Body of pancreas (tissue), 4 donors: ENCODE results near the gene RNF224. TPM values are rescaled to one million over a fixed set of nuclear protein-coding genes. Genes with fewer than 3 reads are reported as not detected.

Source experiments
- ATAC-seq: fragments of 150-250 bp; one replicate; pipeline ENCODE4 v1.9.1; 2016
- DNase-seq, 4 donors: peaks; one replicate each; pipeline ENCODE4 v3.0.0-alpha.2; 2019
- H3K27ac ChIP-seq, 4 donors: fragments of 200-600 bp; sonication (generic); 1 replicate in 3 of 4; 2 replicates in 1 of 4; pipeline versions ENCODE4 v1.5.1 to v1.6.1; 2016 to 2019; ENCODE audit warnings: mild to moderate bottlenecking in 1 of 4, mixed read lengths in 1 of 4, moderate library complexity in 1 of 4
- H3K27me3 ChIP-seq, 2 donors: fragments of 200-600 bp; sonication (generic); one replicate each; pipeline ENCODE4 v1.6.0; 2016; ENCODE audit warnings: mild to moderate bottlenecking in 1 of 2
- H3K36me3 ChIP-seq, 2 donors: fragments of 200-600 bp; sonication (generic); replicated peaks in 1 of 2; 2 replicates each; pipeline ENCODE4 v1.5.1; 2016; ENCODE audit warnings: low read depth in 2 of 2; ENCODE audit not compliant: insufficient read depth in 1 of 2
- H3K4me1 ChIP-seq: fragments of 200-600 bp; sonication (generic); one replicate; pipeline ENCODE4 v1.6.0; 2016
- H3K4me3 ChIP-seq, 2 donors: fragments of 200-600 bp; sonication (generic); 1 replicate in 1 of 2; 2 replicates in 1 of 2; pipeline ENCODE4 v1.5.1; 2016 to 2019
- H3K9me3 ChIP-seq, 3 donors: fragments of 200-600 bp; sonication (generic); 1 replicate in 2 of 3; 2 replicates in 1 of 3; pipeline ENCODE4 v1.5.1; 2016
- CTCF ChIP-seq, 7 experiments: fragments of 450-650 bp in 4 of 7; fragments of 200-600 bp in 3 of 7; sonication (generic) in 3 of 7; IDR thresholded peaks; one replicate each; pipeline ENCODE4 v1.5.1; 2016 to 2019; ENCODE audit warnings: antibody characterized with exemption in 7 of 7
- POLR2A ChIP-seq, 3 donors: fragments of 450-650 bp; IDR thresholded peaks; one replicate each; pipeline ENCODE4 v1.6.1; 2016; ENCODE audit warnings: antibody characterized with exemption in 3 of 3, mild to moderate bottlenecking in 2 of 3
- WGBS, 2 donors: methylation state at CpG; one replicate each; pipeline ENCODE4 v1.1.5; 2017; 5-methylcytosine and 5-hydroxymethylcytosine counted together
- intact Hi-C: fragments of 100-400 bp; cut with DNase I; formaldehyde crosslinking; loops from one replicate; pipeline ENCODE4 v1.15.1; 2023
- total RNA-seq, 2 donors: library from RNA; depleted of rRNA; stranded (reverse); fragments of >200 nt; gene quantifications; one replicate each; pipeline ENCODE4 v1.1.0, GENCODE V29; 2016

RNF224 gene
- total RNA-seq, 2 donors from 2014 or later: 0.26 TPM; not detected in 1

DNA sequence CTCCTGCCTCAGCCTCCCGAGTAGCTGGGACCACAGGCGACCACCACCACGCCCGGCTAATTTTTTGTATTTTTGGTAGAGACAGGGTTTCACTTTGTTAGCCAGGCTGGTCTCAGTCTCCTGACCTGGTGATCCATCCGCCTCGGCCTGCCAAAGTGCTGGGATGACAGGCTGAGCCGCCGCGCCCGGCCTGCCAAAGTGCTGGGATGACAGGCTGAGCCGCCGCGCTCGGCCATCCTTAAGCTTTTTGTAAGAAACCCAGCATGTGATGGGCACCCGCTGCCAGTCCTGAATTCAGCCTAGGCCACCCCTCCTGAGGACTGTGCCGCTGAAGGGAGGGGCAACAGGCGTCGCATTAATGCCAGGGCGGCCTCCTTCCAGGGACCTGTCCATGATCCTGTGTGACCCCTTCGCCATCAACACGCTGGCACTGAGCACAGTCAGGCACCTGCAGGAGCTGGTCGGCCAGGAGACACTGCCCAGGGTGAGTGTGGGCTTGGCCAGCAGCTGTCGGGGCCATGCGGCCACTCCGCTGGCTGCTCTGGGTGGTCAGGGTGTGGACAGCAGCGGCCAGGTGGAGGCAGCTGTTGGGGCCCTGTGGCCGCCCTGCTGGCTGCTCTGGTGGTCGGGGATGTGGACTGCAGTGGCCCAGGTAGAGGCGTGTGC lies 38.3 kb downstream of the RNF224 start:
- WGBS, 2 donors: 88 to 93% methylated on average over 17 to 18 of the region's 29 CpGs
- no peak for ATAC-seq
- intact Hi-C loops: no loop called here
- H3K36me3 ChIP-seq: peaks cover 0 to 3% of the 10 kb centered on the region in 2 donors
- H3K4me3 ChIP-seq: no peak overlapping the region
- TF ChIP-seq CTCF (IDR thresholded peaks at IDR 0.05): no peak
- no peak for TF ChIP-seq POLR2A (IDR thresholded peaks at IDR 0.05)
- no peak for DNase-seq
- no peaks in the 10 kb centered on the region for H3K27me3 ChIP-seq
- no peak overlapping the region for H3K27ac ChIP-seq
- no peaks in the 10 kb centered on the region for H3K9me3 ChIP-seq
- peaks cover 24% of the 10 kb centered on the region for H3K4me1 ChIP-seq

DNA sequence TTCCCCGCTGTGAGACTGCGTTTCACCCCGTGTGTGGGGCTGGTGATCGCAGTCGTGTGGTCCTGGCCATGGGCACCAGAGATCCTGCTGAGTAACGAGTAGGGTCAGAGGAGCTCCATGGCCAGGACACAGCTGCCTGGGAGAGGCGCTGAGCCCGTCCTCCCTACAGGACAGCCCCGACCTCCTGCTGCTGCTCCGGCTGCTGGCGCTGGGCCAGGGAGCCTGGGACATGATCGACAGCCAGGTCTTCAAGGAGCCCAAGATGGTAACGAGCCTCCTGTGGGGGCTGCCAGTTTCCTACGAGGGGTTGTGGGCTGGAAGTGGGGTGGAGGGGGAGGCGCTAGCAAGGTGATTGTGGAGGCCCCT lies 38.8 kb downstream of the RNF224 start:
- H3K4me3 ChIP-seq: no peak overlapping the region
- peak in 1 of 4 donors; percentile 16 for DNase-seq
- peaks cover 0 to 3% of the 10 kb centered on the region in 2 donors for H3K36me3 ChIP-seq
- WGBS, 2 donors: 79% methylated on average over 14 of the region's 15 CpGs; no CpG with 5 or more reads in 1 of the 2 donors
- no peak overlapping the region for H3K27ac ChIP-seq
- H3K4me1 ChIP-seq: peaks cover 24% of the 10 kb centered on the region
- intact Hi-C loops: no loop called here
- ATAC-seq: no peak
- no peaks in the 10 kb centered on the region for H3K27me3 ChIP-seq
- H3K9me3 ChIP-seq: no peaks in the 10 kb centered on the region
- TF ChIP-seq POLR2A (IDR thresholded peaks at IDR 0.05) (no peak), CTCF (IDR thresholded peaks at IDR 0.05) (no peak)

DNA sequence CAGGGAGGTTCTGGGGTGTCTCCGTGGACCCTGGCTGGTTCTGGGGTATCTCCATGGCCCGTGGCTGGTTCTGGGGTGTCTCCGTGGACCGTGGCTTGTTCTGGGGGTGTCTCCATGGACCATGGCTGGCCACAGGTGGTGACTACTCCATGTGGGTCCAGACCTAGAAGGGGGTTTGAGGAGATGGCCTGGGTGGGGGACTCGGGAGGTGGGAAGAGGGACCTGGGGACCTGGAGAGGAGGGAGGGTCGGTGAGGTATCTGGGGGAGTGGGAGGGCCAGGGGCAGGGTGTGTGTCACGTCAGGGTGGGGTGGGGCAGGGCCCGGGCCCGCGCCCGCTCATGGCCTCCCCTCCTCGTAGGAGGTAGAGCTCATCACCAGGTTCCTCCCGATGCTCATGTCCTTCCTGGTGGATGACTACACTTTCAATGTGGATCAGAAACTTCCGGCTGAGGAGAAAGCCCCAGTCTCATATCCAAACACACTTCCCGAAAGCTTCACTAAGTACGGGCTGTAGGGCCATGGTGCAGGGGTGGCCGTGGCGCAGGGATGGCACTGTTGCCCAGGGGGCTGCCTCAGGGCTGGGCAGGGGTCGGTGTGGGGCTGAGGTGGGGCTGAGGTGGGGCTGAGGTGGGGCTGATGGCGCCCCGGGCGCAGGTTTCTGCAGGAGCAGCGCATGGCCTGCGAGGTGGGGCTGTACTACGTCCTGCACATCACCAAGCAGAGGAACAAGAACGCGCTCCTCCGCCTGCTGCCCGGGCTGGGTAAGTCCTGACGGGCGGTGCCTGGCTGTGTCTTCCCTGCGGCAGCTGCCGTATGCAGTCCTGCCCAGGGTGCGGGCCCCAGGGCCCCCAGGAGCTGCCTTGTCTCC lies 39.5 kb downstream of the RNF224 start:
- Histone ChIP-seq H3K4me1 (peaks cover 24% of the 10 kb centered on the region), H3K9me3 (no peaks in the 10 kb centered on the region), H3K27me3 (no peaks in the 10 kb centered on the region), H3K4me3 (no peak overlapping the region), H3K27ac (no peak overlapping the region), H3K36me3 (peaks cover 0 to 3% of the 10 kb centered on the region in 2 donors)
- ATAC-seq (no peak), DNase-seq (peak in 1 of 4 donors; percentile 12)
- 89 to 91% methylated on average over 12 to 25 of the region's 34 CpGs for WGBS, 2 donors
- intact Hi-C loops: no loop called here
- no peak for TF ChIP-seq CTCF (IDR thresholded peaks at IDR 0.05)
- no peak for TF ChIP-seq POLR2A (IDR thresholded peaks at IDR 0.05)

DNA sequence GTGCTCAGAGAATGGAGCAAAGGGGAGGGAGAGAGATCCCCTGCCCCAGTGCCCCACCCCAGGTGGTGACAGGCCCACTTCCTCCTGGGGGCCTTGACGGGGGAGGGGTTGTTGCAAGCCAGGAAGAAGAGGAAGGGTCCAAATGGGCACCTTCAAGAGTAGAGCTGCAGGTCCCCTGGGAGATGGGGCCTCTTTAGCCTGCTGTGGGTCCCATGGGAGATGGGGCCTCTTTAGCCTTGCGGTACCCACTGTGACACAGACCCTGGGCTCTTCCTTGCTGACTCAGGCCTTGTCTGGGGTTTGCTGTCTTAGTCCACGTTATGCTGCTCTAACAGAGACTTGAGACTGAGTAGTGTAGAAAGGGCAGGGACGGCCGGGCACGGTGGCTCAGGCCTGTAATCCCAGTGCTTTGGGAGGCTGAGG lies 40.6 kb downstream of the RNF224 start:
- ATAC-seq: no peak
- Histone ChIP-seq H3K36me3 (peaks cover 3 to 7% of the 10 kb centered on the region in 2 donors), H3K4me1 (peaks cover 28% of the 10 kb centered on the region), H3K27ac (peak overlapping the region; percentile 9 to 79 (median 58)), H3K27me3 (no peaks in the 10 kb centered on the region), H3K4me3 (no peak overlapping the region), H3K9me3 (no peaks in the 10 kb centered on the region)
- no peak for TF ChIP-seq CTCF (IDR thresholded peaks at IDR 0.05)
- intact Hi-C loops: no loop called here
- DNase-seq: no peak
- 78 to 86% methylated on average over 1 to 5 of the region's 6 CpGs for WGBS, 2 donors
